Measurements from ENCODE around the gene GAREM2.

DNA sequence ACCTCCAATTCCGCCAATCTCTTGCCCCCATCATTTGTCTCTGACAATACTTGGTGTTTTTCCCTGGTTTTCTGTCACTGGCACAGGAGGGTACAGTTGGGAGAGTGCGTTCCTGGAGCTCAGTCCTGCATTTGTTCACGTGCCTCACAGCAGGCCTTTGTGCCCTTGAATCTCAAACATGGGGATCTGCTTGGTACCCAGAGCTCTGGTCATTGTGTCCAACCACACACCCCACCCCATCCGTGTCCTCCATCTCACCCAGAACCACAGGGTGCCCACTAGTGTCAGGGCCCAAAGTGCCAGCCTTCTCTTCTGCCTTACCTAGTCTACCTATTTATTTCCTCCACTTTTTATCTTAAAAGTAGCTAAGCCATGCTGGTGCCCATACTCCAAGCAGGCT, 16.2 kb downstream of the GAREM2 start:
- TF ChIP-seq GATA2 (IDR thresholded peaks at IDR 0.05; ENCODE audit: low read depth, low read length) (no peak), GATA3 (IDR thresholded peaks at IDR 0.05; ENCODE audit: low read depth, low read length) (no peak)
